ENCODE measurements around the gene TMEM128. TPM values are rescaled to one million over a fixed set of nuclear protein-coding genes. Genes with fewer than 3 reads are reported as not detected.

Gene TMEM128
- total and polyA plus RNA-seq, 2 of the 13 experiments (the other 11 are each of a cell fraction or from before 2014, with no cell fraction given), result 19.4 to 27.9 TPM

DNA sequence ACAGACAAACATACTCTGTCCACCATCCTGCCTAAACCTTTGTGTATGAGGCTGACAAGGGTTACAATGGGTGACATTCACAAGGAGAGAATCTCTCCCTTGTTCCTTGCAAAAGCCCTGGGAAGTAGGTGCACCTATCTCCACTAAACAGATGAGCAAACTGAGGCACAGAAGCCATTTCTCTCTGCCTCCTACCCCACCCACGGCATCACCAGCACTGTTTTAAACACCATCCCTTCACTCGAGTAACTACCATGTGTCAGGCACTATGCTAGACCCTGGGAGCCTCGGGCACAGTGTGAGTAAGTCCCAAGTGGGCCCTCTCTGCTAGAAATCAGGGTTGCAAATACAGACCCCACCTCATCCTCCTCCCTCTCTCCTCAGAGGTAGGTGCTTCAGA lies 41.0 kb upstream of the TMEM128 start:
- Histone ChIP-seq H3K36me3 (replicated peaks in 1 of 2; ENCODE audit: control insufficient read depth in 1 of 2, insufficient read depth in 2 of 2, low read length in 2 of 2) (peaks cover 5 to 26% of the 10 kb centered on the region in 2 experiments; a peak in 4 of 5 replicates), H3K4me3 (replicated peaks in 1 of 3; ENCODE audit: insufficient read depth in 1 of 3, low read depth in 2 of 3, low read length in 3 of 3) (peak overlapping the region; percentile 82 to 97 (median 88)), H3K9me3 (ENCODE audit: low read length) (no peaks in the 10 kb centered on the region), H3K27ac (ENCODE audit: extremely low read length, insufficient read depth, low read length) (peak overlapping the region; percentile 72), H3K4me2 (ENCODE audit: low read depth, low read length) (peak overlapping the region; percentile 100), H3K4me1 (ENCODE audit: insufficient read depth, low read length) (peaks cover 62% of the 10 kb centered on the region), H2AFZ (ENCODE audit: low read length) (no peak overlapping the region), H3K9ac (ENCODE audit: insufficient read depth, low read depth, low read length) (peak overlapping the region; percentile 96), H4K20me1 (ENCODE audit: insufficient read depth, low read length) (peaks cover 3% of the 10 kb centered on the region; the same call in 1 of the 2 replicates), H3K79me2 (ENCODE audit: insufficient read depth, low read length) (peaks cover 76% of the 10 kb centered on the region), H3K27me3 (ENCODE audit: control insufficient read depth in 1 of 2, insufficient read depth in 2 of 2, low read length in 2 of 2) (no peaks in the 10 kb centered on the region; a peak in 1 of 5 replicates)
- 4% methylated on average over 3 of the region's 3 CpGs for WGBS (ENCODE audit: low lambda C conversion rate)
- TF ChIP-seq TFE3 (CRISPR knock-in tag; IDR thresholded peaks at IDR 0.05) (no peak), ZNF629 (CRISPR knock-in tag; conservative IDR thresholded peaks at IDR 0.05) (peak; percentile 69), ZNF749 (CRISPR knock-in tag; IDR thresholded peaks at IDR 0.05; ENCODE audit: borderline replicate concordance) (0 out of 2 replicates have a peak, but pooled peaks have one; percentile 4)
- TF ChIP-seq, protein P1, sequence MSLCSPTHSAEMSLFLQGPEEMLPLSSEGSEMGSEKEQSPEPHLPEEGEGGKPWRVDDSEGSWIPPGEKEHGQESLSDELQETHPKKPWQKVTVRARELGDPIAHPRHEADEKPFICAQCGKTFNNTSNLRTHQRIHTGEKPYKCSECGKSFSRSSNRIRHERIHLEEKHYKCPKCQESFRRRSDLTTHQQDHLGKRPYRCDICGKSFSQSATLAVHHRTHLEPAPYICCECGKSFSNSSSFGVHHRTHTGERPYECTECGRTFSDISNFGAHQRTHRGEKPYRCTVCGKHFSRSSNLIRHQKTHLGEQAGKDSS (CRISPR knock-in tag; IDR thresholded peaks at IDR 0.05; ENCODE audit: borderline replicate concordance, low read depth), result 0 out of 2 replicates have a peak, but pooled peaks have one; percentile 13
- peak; percentile 11; the same call in 2 of the 3 replicates for ATAC-seq
- ChIA-PET POLR2A (no interaction called here), CTCF (ENCODE audit: low intra/inter-chr PET ratio, low total read pairs) (no interaction called here)
- no TSS peak for BruUV-seq (replicated peaks)
- intact Hi-C loops (cut with micrococcal nuclease; ENCODE audit: unreplicated experiment), result no loop called here
- in situ Hi-C loops (cut with HindIII; ENCODE audit: extremely low pct_ligation_motif_present, low pct_unique_long_range_greater_than_20kb), result no loop called here
- FAIRE-seq, result no peak
- DNase-seq (ENCODE audit: low spot score), result no peak

DNA sequence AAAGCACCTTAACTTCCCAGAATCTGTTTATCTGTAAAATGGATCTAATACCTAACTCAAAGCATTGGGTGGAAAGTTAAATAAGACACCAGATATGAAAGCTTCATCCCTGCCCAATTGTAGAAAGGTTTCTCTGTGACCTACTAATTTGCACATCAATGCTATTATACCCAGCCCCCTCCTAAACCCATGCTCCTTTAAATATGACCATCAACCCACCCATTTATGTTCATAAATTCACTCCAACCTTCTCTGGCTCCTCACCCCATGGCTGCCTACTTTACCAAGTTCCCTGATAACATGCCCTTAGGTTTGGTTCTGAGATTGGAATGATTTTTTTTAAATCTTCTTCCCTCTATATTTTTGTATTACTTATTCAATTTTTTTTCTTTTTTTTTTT lies 40.1 kb upstream of the TMEM128 start:
- H3K9ac ChIP-seq (ENCODE audit: insufficient read depth, low read depth, low read length), result no peak overlapping the region
- in situ Hi-C loops (cut with HindIII; ENCODE audit: extremely low pct_ligation_motif_present, low pct_unique_long_range_greater_than_20kb), result no loop called here
- peak overlapping the region; percentile 20; the same call in 1 of the 2 replicates for H3K4me2 ChIP-seq (ENCODE audit: low read depth, low read length)
- no peaks in the 10 kb centered on the region for H3K9me3 ChIP-seq (ENCODE audit: low read length)
- no peak for DNase-seq (ENCODE audit: low spot score)
- H3K36me3 ChIP-seq (replicated peaks in 1 of 2; ENCODE audit: control insufficient read depth in 1 of 2, insufficient read depth in 2 of 2, low read length in 2 of 2), result peaks cover 5 to 35% of the 10 kb centered on the region in 2 experiments; a peak in 4 of 5 replicates
- FAIRE-seq, result no peak
- POLR2A ChIA-PET, result no interaction called here
- CTCF ChIA-PET (ENCODE audit: low intra/inter-chr PET ratio, low total read pairs), result no interaction called here
- no peak for ATAC-seq
- H3K4me3 ChIP-seq (replicated peaks in 1 of 3; ENCODE audit: insufficient read depth in 1 of 3, low read depth in 2 of 3, low read length in 3 of 3), result no peak overlapping the region
- no peak overlapping the region for H2AFZ ChIP-seq (ENCODE audit: low read length)
- no peak overlapping the region for H3K27ac ChIP-seq (ENCODE audit: extremely low read length, insufficient read depth, low read length)
- H3K27me3 ChIP-seq (ENCODE audit: control insufficient read depth in 1 of 2, insufficient read depth in 2 of 2, low read length in 2 of 2), result no peaks in the 10 kb centered on the region; a peak in 1 of 5 replicates
- H3K79me2 ChIP-seq (ENCODE audit: insufficient read depth, low read length), result peaks cover 71% of the 10 kb centered on the region
- peaks cover 3% of the 10 kb centered on the region; the same call in 1 of the 2 replicates for H4K20me1 ChIP-seq (ENCODE audit: insufficient read depth, low read length)
- peaks cover 62% of the 10 kb centered on the region for H3K4me1 ChIP-seq (ENCODE audit: insufficient read depth, low read length)
- BruUV-seq (replicated peaks), result no TSS peak
- intact Hi-C loops (cut with micrococcal nuclease; ENCODE audit: unreplicated experiment), result no loop called here
- TF ChIP-seq ZNF891 (CRISPR knock-in tag; IDR thresholded peaks at IDR 0.05) (no peak), RBM22 (optimal IDR thresholded peaks at IDR 0.05; ENCODE audit: low read length) (no peak), SP1 (IDR thresholded peaks at IDR 0.05) (no peak), SP1 (CRISPR knock-in tag; IDR thresholded peaks at IDR 0.05) (no peak), SPEN (CRISPR knock-in tag; IDR thresholded peaks at IDR 0.05; ENCODE audit: low read depth) (no peak), ZNF678 (CRISPR knock-in tag; IDR thresholded peaks at IDR 0.05) (no peak), HOXA7 (CRISPR knock-in tag; IDR thresholded peaks at IDR 0.05) (no peak), BCL3 (CRISPR knock-in tag; IDR thresholded peaks at IDR 0.05) (no peak), TBX3 (IDR thresholded peaks at IDR 0.05; ENCODE audit: borderline replicate concordance) (no peak), ZNF772 (CRISPR knock-in tag; IDR thresholded peaks at IDR 0.05) (no peak), SIN3A (IDR thresholded peaks at IDR 0.05; ENCODE audit: borderline replicate concordance, low read depth, low read length) (no peak), ZNF879 (CRISPR knock-in tag; IDR thresholded peaks at IDR 0.05) (no peak), ZNF709 (CRISPR knock-in tag; IDR thresholded peaks at IDR 0.05) (no peak)

Measured in HepG2 (cell line).